K562 (cell line): ENCODE results near the gene KPTN. TPM values are rescaled to one million over a fixed set of nuclear protein-coding genes. Genes with fewer than 3 reads are reported as not detected.
A peak's percentile ranks its signal among the peaks of the same experiment; 100 is the strongest.

Source experiments
- ATAC-seq: fragments of 200-7000 bp; cut with Tn5 transposase; 3 replicates; pipeline ENCODE4 v1.9.1; 2020; ENCODE audit warnings: moderate library complexity
- BruUV-seq: library from RNA; stranded (reverse); fragments of 400-500 nt; replicated peaks from 2 replicates; lab custom pipeline; 2021; lab: Mats Ljungman, UMichigan
- CTCF ChIA-PET: fragments of 300-600 bp; formaldehyde crosslinking; extraction: SDS; loops from one replicate; lab custom pipeline; 2021; ENCODE audit warnings: low intra/inter-chr PET ratio; lab: Yijun Ruan, JAX
- POLR2A ChIA-PET: fragments of 300-600, 350-650 bp; sonication (Branson Sonifier 250); formaldehyde crosslinking; extraction: SDS; loops from one replicate; lab custom pipeline; 2021; ENCODE audit warnings: antibody characterized with exemption, inconsistent platforms; lab: Yijun Ruan, JAX
- DNase-seq, 4 experiments: peaks; one replicate each; pipeline versions ENCODE4 v3.0.0 to v3.0.0-alpha.2; 2011 to 2018; ENCODE audit warnings: low spot score in 3 of 4, mixed read lengths in 3 of 4; ENCODE audit errors: extremely low read depth in 1 of 4
- FAIRE-seq: peaks from 2 replicates; lab custom pipeline; 2011; peaks lifted over from hg19 to GRCh38; lab: Jason Lieb, UNC
- H2AFZ ChIP-seq: 2 replicates; pipeline ENCODE4 v1.6.0; 2011; ENCODE audit warnings: low read depth, low read length, control low read depth, inconsistent platforms
- H3K27ac ChIP-seq: fragments of 200-600 bp; 3 replicates; pipeline ENCODE4 v1.8.0; 2011; ENCODE audit warnings: low read depth, mild to moderate bottlenecking, control low read depth, inconsistent platforms, low read length, moderate library complexity, mixed read lengths; ENCODE audit errors: extremely low read depth
- H3K27me3 ChIP-seq, 2 experiments: fragments of 300-600 bp in 1 of 2; 2 replicates in 1 of 2; 3 replicates in 1 of 2; pipeline versions ENCODE4 v1.6.0 to v1.8.0; 2011; ENCODE audit warnings: inconsistent platforms in 2 of 2, low read length in 2 of 2, mild to moderate bottlenecking in 1 of 2, mixed read lengths in 1 of 2, moderate library complexity in 1 of 2; ENCODE audit not compliant: control insufficient read depth in 2 of 2, insufficient read depth in 2 of 2
- H3K36me3 ChIP-seq: fragments of 300-600 bp; 3 replicates; pipeline ENCODE4 v1.8.0; 2011; ENCODE audit warnings: mild to moderate bottlenecking, low read length, inconsistent platforms; ENCODE audit not compliant: control insufficient read depth, insufficient read depth
- H3K4me1 ChIP-seq, 2 experiments: fragments of 200-600 bp in 1 of 2; replicated peaks in 1 of 2; 2 replicates in 1 of 2; 3 replicates in 1 of 2; pipeline versions ENCODE4 v1.5.1 to v1.8.0; 2011; ENCODE audit warnings: inconsistent platforms in 2 of 2, low read length in 2 of 2, mild to moderate bottlenecking in 1 of 2, mixed read lengths in 1 of 2, moderate library complexity in 1 of 2; ENCODE audit not compliant: control insufficient read depth in 2 of 2, insufficient read depth in 2 of 2
- H3K4me2 ChIP-seq: 2 replicates; pipeline ENCODE4 v1.6.1; 2011; ENCODE audit warnings: low read length, control low read depth, inconsistent platforms, mixed read lengths; ENCODE audit not compliant: insufficient read depth
- H3K4me3 ChIP-seq: fragments of 200-600 bp; sonication (generic), shearing (Covaris generic); 2 replicates; pipeline ENCODE4 v1.5.1; 2016; ENCODE audit warnings: control low read depth, inconsistent platforms
- H3K79me2 ChIP-seq: fragments of 200-600 bp; 3 replicates; pipeline ENCODE4 v1.8.0; 2011; ENCODE audit warnings: low read length, inconsistent platforms; ENCODE audit not compliant: control insufficient read depth, insufficient read depth
- H3K9ac ChIP-seq, 2 experiments: 2 replicates each; pipeline versions ENCODE4 v1.6.0 to v1.6.1; 2011; ENCODE audit warnings: low read depth in 2 of 2, low read length in 2 of 2, control low read depth in 1 of 2, inconsistent platforms in 1 of 2, mild to moderate bottlenecking in 1 of 2, mixed read lengths in 1 of 2; ENCODE audit not compliant: insufficient read depth in 1 of 2
- H3K9me1 ChIP-seq: one replicate; pipeline ENCODE4 v1.6.0; 2011; ENCODE audit warnings: inconsistent platforms, mild to moderate bottlenecking, low read length, moderate library complexity; ENCODE audit not compliant: control insufficient read depth, insufficient read depth
- H3K9me3 ChIP-seq: replicated peaks from 2 replicates; pipeline ENCODE4 v1.5.1; 2011; ENCODE audit warnings: low read depth, low read length, inconsistent platforms; ENCODE audit not compliant: control insufficient read depth, insufficient read depth
- H4K20me1 ChIP-seq: replicated peaks from 2 replicates; pipeline ENCODE4 v1.6.1; 2011; ENCODE audit warnings: low read length, inconsistent platforms, mixed read lengths; ENCODE audit not compliant: control insufficient read depth, insufficient read depth
- C11orf30 ChIP-seq: fragments of 450-650 bp; IDR thresholded peaks from 2 replicates; pipeline ENCODE4 v1.6.1; 2016; ENCODE audit warnings: low read depth, mild to moderate bottlenecking
- MAFF ChIP-seq: IDR thresholded peaks from 2 replicates; pipeline ENCODE4 v1.6.1; 2012; ENCODE audit warnings: low read length, improper control_type of control experiment
- MAFG ChIP-seq: fragments of 450-650 bp; conservative IDR thresholded peaks from 2 replicates; pipeline ENCODE4 v1.6.1; 2016; ENCODE audit warnings: missing genetic modification characterization, missing compliant biosample characterization
- MAFK ChIP-seq: IDR thresholded peaks from 2 replicates; pipeline ENCODE4 v1.6.1; 2011; ENCODE audit warnings: low read length, improper control_type of control experiment
- SMAD4 ChIP-seq: fragments of 250-450 bp; sonication (Bioruptor Pico); conservative IDR thresholded peaks from 2 replicates; pipeline ENCODE4 v1.8.0; 2021; ENCODE audit warnings: inconsistent platforms, mild to moderate bottlenecking, moderate library complexity
- XRCC4 ChIP-seq: IDR thresholded peaks from one replicate; pipeline ENCODE4 v1.6.1; 2011; ENCODE audit not compliant: insufficient read depth, insufficient read length; ENCODE audit errors: extremely low read depth
- ZFP36 ChIP-seq: fragments of 150-350 bp; IDR thresholded peaks from 2 replicates; pipeline ENCODE4 v1.6.1; 2018; ENCODE audit warnings: low read length, low read depth; ENCODE audit not compliant: partially characterized antibody
- ZNF316 ChIP-seq: fragments of 450-650 bp; IDR thresholded peaks from 2 replicates; pipeline ENCODE4 v1.6.1; 2016
- ZNF780A ChIP-seq: fragments of 250-450 bp; sonication (Bioruptor Pico); IDR thresholded peaks from 2 replicates; pipeline ENCODE4 v1.5.0; 2021; ENCODE audit warnings: mild to moderate bottlenecking
- in situ Hi-C: fragments of 300-500 bp; cut with MboI; formaldehyde crosslinking; loops from 4 replicates; pipeline ENCODE4 v1.15.0; 2018; ENCODE audit warnings: inconsistent platforms, mixed read lengths
- intact Hi-C: fragments of 100-400 bp; cut with micrococcal nuclease; formaldehyde crosslinking; loops from 2 replicates; pipeline ENCODE4 v1.14.2; 2022
- polyA plus RNA-seq, 8 experiments: library from polyadenylated mRNA; depleted of rRNA in 4 of 8; stranded (reverse) in 5 of 8; unstranded in 3 of 8; fragments of >200 nt; fragmentation: Nextera tagmentation in 2 of 8; fragmentation: Illumina TruSeq in 1 of 8; extraction: Ambion mirVana in 2 of 8; extraction: Trizol in 1 of 8; gene quantifications; 2 replicates each; pipeline versions ENCODE4 v1.2.1 to v1.2.3, GENCODE V29; 2011 to 2014; ENCODE audit warnings: inconsistent platforms in 1 of 8, missing spikeins in 1 of 8
- total RNA-seq, 7 experiments: library from RNA; depleted of rRNA in 6 of 7; stranded (reverse); fragments of >200 nt in 6 of 7; fragmentation: Illumina TruSeq in 2 of 7; extraction: Trizol in 2 of 7; gene quantifications; 2 replicates each; pipeline versions ENCODE4 v1.2.1 to v1.2.3, GENCODE V29; 2011 to 2021; ENCODE audit warnings: low replicate concordance in 1 of 7
- TF ChIP-seq, protein P1 (sequence below): fragments of 250-450 bp; sonication (Bioruptor Pico); IDR thresholded peaks from 2 replicates; pipeline ENCODE4 v1.6.1; 2021; ENCODE audit warnings: mild to moderate bottlenecking
- TF ChIP-seq, protein P2 (sequence below): IDR thresholded peaks from 2 replicates; pipeline ENCODE4 v1.6.1; 2012; ENCODE audit warnings: low read depth, low read length, improper control_type of control experiment, borderline replicate concordance

The KPTN gene
- total and polyA plus RNA-seq, 9 of the 15 experiments (the other 6 are each of a cell fraction or from before 2014, with no cell fraction given) = 0.56 to 18.2 (median 8.5) TPM

DNA sequence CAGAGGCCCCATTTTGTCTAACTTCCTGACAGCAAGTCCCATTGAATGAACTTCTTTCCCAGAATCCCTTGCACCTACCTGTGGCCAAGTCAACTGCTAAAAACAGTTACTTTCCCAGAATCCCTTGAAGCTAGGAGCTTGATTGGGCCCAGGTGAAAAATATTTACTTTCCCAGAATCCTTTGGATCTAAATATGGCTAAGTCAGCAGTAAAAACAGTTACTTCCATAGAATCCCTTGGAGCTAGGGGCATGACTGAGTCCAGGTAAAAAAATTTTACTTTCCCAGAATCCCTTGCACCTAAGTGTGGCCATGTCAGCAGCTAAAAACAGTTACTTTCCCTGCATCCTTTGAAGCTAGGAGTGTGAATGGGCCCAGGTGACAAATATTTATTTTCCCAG is 51.5 kb downstream of the KPTN start:
- no peak overlapping the region for H3K27ac ChIP-seq
- no peak overlapping the region for H2AFZ ChIP-seq
- in situ Hi-C loops = no loop called here
- no peaks in the 10 kb centered on the region for H3K9me1 ChIP-seq
- H3K9me3 ChIP-seq = no peaks in the 10 kb centered on the region
- ATAC-seq = no peak
- no peak overlapping the region for H3K4me2 ChIP-seq
- peaks cover 15% of the 10 kb centered on the region; the same call in 1 of the 2 replicates for H4K20me1 ChIP-seq
- BruUV-seq = no TSS peak
- peaks cover 8 to 33% of the 10 kb centered on the region in 2 experiments; a peak in 3 of 5 replicates for H3K4me1 ChIP-seq
- intact Hi-C loops = no loop called here
- no peak overlapping the region for H3K9ac ChIP-seq
- H3K27me3 ChIP-seq = peaks cover 0 to 13% of the 10 kb centered on the region in 2 experiments; a peak in 1 of 5 replicates
- TF ChIP-seq ZNF316 (peak; percentile 72), MAFK (0 out of 2 replicates have a peak, but pooled peaks have one; percentile 15), C11orf30 (peak; percentile 61; the same call in 1 of the 2 replicates), ZNF780A (CRISPR knock-in tag) (no peak), MAFF (peak; percentile 36; the same call in 1 of the 2 replicates), SMAD4 (no peak), ZFP36 (no peak), XRCC4 (no peak), MAFG (tag) (0 out of 2 replicates have a peak, but pooled peaks have one; percentile 5)
- TF ChIP-seq, protein P1, sequence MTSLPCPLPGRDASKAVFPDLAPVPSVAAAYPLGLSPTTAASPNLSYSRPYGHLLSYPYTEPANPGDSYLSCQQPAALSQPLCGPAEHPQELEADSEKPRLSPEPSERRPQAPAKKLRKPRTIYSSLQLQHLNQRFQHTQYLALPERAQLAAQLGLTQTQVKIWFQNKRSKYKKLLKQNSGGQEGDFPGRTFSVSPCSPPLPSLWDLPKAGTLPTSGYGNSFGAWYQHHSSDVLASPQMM (CRISPR knock-in tag) = no peak
- TF ChIP-seq, protein P2, sequence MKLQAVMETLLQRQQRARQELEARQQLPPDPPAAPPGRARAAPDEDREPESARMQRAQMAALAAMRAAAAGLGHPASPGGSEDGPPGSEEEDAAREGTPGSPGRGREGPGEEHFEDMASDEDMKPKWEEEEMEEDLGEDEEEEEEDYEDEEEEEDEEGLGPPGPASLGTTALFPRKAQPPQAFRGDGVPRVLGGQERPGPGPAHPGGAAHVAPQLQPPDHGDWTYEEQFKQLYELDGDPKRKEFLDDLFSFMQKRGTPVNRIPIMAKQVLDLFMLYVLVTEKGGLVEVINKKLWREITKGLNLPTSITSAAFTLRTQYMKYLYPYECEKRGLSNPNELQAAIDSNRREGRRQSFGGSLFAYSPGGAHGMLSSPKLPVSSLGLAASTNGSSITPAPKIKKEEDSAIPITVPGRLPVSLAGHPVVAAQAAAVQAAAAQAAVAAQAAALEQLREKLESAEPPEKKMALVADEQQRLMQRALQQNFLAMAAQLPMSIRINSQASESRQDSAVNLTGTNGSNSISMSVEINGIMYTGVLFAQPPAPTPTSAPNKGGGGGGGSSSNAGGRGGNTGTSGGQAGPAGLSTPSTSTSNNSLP = no peak
- no peak overlapping the region for H3K4me3 ChIP-seq
- no peak for FAIRE-seq
- no peaks in the 10 kb centered on the region for H3K79me2 ChIP-seq
- no peak for DNase-seq
- ChIA-PET CTCF (no interaction called here), POLR2A (interaction anchor here (0.7 to 1.6 kb wide), 5 partner anchors 14 to 276 kb away, joined by 3 to 6 read pairs (median 3); no protein-coding TSS in a partner anchor)
- no peaks in the 10 kb centered on the region for H3K36me3 ChIP-seq
